Measurements from ENCODE around the gene MAP4K4.
A peak's percentile ranks its signal among the peaks of the same experiment; 100 is the strongest.

The MAP4K4 gene

DNA sequence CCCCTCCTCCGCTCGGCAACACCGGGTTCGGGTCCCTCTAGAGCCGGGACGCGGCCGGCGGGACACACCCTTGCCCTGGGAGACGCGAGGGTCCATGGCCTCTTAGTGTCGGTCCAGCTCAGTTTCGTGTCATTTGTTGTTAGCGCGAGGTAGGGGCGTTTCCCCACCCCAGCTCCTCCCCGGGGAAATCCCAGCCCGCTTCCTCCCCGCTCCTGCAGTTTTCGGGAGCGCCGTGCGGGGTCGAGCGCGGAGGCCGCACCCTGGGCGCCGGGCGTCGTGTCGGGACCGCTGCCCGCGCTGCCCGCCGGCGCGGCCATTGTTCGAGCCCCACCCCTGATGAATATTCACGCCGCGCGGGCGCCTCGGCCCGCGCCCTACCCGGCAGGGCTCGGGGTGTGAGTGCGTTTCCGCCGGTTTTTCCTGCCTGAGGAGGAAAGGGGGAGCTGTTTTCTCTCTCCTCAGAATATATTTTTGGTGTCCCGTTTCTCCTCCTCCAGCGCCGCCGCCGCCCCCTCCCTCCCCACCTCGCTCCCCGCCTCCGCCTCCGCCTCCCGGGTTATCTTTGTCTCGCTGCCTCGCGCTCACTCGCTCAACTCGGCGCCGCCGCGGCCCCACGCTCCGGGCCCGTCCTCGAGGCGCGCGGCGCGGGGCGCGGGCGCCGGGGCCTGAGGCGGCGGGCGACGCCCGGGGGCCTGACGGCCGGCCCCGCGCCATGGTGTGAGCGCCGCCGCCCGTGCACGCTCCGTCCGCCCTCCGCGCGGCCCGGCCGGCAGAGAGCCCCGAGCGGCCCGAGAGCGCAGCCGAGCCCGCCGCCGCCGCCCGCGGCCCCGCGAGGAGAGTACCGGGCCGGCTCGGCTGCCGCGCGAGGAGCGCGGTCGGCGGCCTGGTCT lies at the start of gene MAP4K4:
Gene MAP4K4, plus strand, starts transcription at position 584 of the 890 bp plus-strand sequence. CDS start 374 bp downstream, outside the sequence.
- DNase-seq: peak; percentile 88 to 91

DNA sequence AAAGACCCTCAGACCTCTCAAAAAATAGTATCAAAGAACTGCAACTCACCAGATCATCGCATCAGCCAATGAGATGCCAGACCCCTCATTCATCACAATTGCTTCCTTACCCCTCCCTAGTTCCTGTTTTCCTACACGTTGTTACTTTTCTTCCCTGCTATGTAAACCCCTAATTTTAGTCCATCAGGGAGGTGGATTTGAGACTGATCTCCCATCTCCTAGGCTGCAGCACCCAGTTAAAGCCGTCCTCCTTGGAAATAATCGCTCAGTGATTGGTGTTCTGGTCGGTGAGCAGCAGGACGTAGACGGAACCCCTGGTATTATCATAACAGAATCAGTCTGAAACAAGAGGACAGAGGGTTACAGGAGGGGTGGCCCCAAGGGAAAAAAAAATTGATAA lies 44.0 kb upstream of the MAP4K4 start:
- no peak for DNase-seq

DNA sequence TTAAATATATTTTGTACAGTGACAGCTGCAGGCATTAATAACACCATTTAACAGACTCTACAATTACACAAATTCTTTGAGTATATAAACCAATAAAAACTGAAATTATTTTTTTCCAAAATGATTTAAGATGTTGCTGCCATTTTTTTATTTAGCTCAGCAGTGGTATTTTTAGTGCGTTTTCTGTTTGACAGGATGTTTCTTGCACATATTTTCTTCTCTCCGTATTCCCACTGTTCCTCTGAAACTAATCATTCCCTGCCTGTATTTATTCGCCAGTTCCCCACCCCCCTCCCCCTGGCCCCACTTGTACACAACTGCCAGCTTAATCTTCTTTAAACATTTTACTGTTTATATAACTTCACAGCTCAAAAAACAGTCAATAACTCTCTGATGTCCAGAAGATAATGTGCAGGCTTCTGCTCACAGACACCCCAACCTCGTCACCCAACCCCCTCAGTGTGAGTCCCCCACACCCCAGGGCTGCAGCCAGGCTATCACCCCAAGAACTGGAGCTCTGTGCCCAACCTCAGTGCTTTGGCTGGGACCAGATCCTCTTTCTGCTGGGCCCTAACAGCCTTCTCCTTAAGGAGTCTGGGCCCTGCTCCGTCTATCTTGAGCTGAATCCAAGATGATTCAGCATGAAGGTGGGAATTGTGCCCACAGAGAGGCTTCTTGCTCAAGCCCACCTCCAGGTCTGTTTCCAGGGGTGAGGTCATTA lies 41.6 kb upstream of the MAP4K4 start:
- no peak for DNase-seq

DNA sequence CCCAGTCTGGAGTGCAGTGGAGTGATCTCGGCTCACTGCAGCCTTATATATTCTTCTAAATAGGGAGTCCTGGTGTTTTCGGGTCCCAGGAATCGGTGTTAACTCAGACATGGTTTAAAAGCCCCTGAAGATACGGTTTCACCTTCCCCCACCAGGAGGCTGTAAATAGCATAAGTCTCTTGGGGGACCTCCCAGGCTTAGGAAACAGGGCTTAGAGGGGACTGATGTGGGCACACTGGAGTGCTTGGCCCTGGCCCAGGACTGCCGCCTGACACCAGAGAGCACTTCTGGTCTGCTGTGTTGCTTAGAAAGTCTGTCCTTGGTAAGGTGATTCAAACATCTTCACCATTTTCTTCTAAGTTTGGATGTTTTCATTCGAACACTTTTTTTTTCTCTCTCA lies 39.7 kb upstream of the MAP4K4 start:
- no peak for DNase-seq

DNA sequence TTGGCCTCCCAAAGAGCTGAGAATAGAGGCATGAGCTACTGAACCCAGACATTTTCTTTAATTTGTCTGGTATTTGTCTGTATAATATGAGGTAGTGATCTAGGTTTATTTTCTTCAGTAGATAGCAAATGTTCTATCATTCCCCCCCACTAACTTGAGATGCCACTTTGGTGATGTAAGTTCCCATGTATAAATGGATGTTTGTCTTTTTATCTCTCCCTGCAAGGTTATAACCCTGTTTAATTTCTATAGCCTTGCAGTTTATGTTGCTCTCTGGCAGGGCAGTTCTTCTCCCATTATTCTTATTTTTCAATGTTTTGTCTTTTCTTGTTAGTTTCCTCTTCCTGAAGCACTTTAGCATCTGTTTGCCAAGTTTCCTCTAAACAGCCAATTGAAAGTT lies 39.1 kb upstream of the MAP4K4 start:
- DNase-seq: no peak

DNA sequence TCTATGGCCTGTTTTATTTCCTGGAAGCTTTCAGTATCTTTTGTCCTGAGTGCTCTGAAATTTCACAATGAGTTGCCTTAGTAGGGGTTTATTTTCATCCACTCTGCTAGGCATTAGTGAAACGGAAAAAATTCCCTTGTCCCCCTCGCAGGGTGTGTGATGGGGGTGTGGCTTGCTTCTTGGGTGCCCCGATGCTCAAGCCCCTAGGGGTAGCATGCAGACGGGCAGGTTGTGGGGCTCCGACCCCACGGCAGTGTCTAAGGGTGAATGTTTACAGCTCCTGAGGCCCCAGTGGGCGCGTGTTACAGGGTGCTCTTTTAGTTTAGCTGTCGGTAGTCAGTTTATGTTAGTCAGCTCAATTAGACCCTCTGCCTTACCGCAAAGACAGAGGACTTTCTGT lies 32.2 kb upstream of the MAP4K4 start:
- DNase-seq: no peak

DNA sequence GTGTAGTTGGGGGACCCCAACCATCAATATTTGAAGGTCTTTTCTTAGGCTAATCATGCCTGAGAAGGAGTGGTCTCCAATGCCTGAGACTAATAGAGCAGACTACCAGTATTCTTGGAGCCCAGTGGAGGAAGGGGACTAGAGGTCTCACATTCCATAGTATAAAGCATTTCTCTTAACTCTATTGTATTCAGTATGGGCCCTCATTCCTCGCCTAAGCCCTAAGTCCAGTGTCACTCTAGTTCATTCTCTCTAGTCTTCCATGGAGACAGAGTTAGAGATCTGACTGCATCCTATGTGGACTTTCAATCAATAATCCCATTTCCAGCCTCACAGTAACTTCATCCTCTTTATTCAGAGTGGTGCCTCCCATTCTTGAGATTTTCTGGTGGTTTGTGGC lies 29.7 kb upstream of the MAP4K4 start:
- DNase-seq: no peak

DNA sequence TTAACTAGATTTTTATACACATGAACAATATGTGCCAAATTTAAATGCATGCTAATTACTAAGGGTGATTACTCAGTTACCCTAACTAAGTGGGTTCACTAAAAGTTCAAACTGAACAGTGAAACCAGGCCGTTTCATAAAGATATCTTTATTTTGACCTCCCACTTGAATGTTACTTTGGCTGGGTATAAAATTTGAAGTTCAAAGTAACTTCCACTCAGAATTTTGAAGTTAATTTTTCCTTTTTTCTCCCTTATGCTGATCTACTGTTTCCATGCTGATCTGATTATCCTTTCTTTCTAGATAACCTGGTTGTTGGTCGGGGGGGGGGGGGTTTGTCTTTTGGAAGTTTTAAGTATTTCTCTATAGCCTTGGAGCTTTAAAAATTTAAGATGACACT lies 25.5 kb upstream of the MAP4K4 start:
- no peak for DNase-seq

DNA sequence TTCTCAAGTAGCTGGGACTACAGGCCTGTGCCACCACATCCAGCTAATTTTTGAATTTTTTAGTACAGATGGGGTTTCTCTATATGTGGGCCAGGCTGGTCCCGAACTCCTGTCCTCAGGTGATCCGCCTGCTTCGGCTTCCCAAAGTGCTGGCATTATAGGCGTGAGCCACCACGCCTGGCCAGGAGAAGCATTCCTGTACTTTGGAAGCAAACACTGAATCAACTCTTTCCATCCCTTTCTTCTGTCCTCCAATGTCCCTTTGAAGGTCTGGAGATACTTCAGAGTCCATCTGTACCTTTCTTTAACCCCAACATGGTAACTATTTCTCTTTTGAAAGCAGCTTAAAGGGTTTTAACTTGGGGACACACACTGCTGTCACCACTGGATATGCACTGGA lies 23.6 kb upstream of the MAP4K4 start:
- DNase-seq: no peak

DNA sequence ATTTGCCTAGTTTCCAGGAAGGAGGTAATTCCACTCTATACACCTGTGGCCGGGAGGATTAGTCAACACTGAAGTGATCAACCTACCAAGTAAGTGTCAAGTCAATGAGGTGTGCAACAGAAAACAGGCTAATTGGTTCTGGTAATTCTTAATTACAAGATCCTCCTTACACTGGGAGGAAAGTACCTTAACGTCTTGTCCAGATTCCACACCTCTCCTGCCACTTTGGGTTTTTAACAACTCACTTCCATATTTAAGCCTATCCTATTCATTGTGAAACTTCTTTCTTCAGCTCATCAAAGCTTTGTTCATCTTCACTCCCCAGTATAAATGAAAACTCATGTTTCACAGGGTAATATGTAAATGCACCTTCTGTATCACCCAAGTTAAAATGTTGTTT lies 22.0 kb upstream of the MAP4K4 start:
- DNase-seq: no peak

DNA sequence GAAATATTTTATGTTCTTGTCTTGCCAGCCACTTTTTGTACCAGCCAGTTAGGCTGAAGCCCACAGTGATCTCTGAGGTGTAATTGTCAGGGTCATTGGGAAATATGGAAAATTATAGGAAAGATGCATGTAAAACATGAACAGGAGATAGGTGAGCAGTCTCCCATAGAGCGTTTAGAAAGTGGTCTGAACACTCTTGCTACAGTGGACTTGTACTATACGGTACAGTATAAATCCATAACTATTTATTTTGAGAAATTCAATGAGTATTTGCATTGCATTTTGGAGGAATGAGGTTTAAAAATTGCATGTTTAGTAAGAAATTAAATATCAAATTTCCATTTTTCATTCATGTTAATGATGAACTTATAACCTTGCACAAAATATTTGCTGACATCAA lies 20.8 kb upstream of the MAP4K4 start:
- DNase-seq: no peak

DNA sequence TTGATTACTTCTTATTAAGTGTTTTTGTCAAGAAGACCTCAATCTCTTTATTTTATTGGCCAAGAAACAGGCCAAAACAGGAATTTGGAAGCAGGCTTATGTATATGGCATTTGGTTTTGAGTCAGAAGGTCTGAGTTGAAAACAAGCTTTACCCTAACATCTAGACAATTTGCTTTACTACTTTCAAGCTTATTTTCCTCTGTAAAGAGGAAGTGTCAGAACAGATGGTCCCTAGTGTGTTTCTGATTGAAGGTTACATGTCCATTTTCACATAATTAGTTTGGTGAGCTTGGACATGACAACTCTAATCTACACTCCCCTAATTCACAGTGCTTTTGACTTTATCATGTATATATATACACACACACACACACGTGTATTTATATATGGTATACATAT lies 19.8 kb upstream of the MAP4K4 start:
- DNase-seq: peak; percentile 44 to 65

DNA sequence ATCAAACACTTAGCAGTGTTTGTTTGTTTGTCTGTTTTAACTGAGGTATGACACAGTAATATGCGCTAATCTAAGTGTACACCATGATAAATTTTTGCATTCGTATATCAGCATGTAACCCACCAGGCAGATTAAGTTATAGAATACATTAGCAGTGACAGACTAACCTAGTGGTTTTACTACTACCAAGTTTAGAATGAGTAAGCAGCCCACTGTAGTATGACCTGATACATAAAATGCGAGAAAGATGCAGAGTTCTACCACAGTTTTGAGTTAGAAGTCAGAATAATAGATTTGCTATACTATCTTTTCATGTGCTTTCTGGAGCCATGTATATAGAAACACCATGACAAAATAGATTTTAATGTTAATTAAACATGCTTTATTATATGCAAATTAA lies 19.1 kb upstream of the MAP4K4 start:
- no peak for DNase-seq

DNA sequence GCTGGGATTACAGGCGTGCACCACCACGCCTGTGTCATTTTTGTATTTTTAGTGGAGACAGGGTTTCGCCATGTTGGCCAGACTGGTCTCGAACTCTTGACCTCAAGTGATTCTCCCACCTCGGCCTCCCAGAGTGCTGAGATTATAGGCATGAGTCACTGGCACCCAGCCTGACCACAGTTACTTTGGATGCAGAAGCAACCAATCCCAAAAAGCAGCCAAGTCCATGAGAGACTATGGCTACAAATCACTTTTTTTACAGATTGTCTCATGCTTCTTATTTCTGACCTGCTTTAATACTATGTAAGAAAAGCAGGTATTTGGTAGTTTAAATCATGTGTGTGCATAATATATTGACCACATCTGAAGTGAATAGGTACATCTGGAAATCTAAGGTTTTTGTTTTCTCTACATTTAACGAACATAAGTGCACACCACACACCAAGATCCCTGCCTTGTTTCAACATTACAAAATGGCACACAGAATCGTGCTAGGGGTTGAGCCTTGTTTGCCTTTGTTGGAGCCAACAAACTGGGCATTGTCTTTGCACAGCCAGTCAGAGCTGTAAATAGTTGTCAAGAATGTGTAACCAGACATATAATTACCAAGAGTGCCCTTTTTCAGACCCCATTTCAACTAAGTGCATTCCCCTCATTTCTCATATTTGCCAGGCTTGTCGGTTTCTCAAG lies 18.3 kb upstream of the MAP4K4 start:
- no peak for DNase-seq

DNA sequence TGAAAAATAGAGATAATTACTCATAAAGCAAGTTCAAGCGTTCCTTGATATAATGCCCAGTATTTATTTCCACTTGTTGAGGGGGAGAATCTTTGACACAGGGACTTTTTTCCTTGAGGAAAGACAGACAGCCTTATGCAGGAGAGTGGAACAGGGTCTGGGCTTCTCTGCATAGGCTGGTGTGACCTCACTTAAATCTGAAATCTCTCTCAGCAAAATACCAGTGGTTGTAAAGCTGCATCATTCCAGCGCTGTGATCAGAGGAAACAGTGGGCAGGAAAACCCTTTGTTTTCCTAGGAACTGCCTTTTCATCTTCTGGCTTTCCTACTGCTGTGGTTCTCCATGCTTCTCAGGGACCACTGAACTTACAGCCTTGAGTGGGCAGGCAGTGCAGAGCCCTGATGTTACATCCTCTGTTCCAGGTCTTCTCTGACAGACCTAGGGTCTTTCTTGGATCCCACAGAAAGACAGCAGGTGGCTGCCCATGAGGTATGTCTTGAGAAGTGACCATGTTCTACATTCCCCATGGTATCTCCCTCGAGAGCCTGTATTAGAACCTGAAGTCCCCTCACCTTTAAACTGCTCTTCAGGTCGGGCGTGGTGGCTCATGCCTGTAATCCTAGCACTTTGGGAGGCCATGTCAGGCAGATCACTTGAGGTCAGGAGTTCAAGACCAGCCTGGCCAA lies 17.6 kb upstream of the MAP4K4 start:
- DNase-seq: no peak

DNA sequence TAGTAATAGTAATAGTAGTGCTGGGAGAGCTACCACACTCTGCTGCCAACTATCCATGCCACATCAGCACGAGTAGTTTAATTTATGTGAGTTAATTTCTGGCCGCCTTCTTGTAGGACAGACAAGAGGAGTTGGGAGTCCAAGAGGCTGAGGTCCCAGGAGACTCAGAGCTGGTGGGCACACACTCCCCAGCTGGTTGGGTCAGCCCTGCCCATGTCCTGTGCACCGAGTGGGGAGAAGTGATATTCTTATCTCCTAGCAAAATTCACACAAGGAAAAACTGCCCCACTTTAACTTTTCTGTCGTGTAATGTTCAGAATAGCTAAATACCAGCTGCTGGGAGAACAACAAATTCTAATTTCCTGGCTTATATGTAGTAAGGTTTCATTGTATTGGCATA lies 15.2 kb upstream of the MAP4K4 start:
- DNase-seq: no peak

DNA sequence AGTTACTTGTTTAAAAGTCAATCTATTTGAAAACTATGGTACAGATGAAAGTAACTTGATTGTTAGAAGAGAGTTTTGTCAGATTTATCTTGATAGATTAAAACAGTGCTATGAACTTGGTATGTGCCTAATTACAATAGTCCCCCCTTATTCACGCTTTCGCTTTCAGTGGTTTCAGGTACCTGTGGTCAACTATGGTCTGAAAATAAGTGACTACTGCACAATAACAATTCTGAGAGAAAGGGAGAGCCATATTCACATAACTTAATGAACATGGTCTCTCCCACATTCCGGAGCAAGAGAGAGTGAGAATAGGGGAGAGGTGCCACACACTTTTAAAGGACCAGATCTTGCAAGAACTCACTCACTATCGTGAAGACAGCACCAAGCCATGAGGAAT lies 13.2 kb upstream of the MAP4K4 start:
- no peak for DNase-seq

DNA sequence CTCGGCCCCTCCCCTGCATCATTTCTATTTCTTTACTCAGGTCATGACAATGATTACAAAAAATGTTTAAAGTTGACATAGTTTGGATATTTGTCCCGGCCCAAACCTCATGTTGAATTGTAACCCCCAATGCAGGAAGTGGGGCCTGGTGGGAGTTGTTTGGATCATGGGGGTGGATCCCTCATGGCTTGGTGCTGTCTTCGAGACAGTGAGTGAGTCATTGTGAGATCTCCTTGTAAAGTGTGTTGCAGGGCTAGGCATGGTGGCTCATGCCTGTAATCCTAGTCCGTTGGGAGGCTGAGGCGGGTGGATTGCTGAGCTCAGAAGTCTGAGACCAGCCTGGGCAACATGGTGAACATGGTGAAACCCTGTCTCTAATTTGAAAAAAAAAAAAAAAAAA lies 9.2 kb upstream of the MAP4K4 start:
- DNase-seq: no peak

DNA sequence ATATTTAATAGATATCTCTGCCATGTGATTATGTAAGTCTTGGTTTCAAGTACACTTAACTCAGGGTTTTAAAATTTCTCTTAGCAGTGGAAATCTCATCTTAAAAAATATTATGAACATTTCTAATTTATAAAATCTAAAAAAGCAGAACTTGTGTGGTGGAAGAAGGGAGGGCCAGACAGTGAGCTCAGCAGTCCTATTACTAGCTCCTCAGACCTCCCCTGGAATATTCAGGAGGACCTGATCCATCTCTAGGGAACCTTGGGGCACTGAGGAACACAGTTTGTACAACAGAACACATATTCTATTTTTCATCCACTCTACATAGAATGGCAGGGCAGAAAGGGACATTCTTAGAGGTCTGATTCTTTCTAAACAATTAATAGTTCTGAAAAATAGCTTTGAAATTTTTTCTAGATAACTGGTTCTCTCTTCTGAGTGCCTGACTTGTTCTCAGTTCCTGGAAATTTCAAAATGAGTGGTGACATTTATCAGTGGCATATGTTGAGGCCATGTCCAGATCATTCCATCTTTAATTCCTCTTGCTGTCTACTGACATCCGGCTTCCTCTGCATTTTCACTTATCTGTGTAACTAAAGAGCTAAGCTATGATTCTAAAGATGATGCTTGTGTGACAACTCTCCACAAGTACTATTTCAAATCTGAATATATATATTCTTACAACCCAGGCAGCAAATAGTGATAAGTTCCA lies 8.2 kb upstream of the MAP4K4 start:
- DNase-seq: peak in 1 of 2 experiments; percentile 63

DNA sequence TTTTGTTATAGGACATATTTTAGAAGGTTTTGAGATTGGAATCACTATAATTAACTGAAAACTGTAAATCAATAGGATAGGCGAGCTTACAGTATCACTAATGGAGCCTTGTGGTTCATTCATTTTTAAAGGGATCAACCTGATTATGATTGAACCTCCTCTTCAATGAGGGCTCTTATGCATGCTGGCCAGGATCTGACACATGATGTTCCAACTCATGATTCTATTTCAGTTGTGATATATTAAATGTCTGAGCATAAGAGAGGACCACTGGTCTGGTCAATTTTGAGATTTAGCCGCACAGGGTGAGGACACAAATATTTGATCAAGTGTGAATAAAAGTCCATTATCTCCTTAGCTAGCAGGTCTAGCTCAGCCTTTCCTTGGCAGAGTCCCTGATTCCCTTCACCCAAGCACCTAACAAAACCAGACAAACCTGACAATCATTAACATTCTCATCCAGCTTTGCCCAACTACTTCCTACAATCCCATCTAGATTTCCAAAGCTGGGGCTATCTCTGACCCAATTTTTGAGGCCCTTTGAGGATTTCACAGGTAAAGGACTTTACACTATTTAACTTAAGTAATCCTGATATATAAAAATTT lies 6.9 kb upstream of the MAP4K4 start:
- DNase-seq: no peak

DNA sequence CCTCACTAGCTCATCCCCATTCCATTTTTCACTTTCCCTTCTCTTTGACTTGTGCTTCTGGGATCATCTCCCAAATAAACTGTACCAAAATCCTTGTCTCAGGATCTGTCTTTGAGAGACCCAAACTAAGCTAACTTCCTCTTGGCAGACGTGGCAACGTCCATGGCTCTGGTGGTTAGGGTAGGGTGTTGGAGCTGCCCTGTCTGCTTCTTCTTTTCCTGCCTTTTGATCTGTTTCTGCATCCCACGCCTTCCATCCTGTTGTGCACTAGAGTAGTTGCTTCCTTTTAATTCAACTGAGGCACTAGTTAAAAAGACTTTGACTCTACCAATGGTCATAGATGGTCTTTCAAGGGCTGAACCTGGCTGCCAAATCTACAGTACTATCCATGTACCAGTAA lies 5.5 kb upstream of the MAP4K4 start:
- DNase-seq: peak; percentile 66 to 73

DNA sequence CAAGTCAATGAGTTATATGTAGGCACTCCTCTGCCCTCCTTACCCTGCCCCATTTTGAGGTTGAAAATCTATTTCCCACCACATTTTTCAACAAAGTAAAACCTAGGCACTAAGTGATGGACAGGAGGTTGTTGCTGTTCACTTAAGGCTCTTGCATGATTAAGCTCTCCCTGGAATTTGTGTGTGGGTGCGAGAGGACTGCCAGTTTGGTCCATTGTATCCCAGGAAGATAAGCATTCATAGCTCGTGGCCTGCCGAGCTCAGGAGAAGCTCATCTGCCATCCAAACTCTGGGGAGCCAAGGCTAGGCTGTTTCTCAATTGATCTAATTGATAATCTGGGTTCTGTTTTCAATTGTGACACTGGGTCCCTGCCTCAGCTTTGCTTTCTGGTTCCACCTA lies 4.7 kb upstream of the MAP4K4 start:
- DNase-seq: no peak
